ENCODE data around the gene ACTL8.

ACTL8 gene

GRCh38 chr1:17828991-17829390 lies 73.9 kb downstream of the ACTL8 start:
- no peak for DNase-seq (ENCODE audit: low spot score in 2 of 2)
- ATAC-seq (replicated peaks; ENCODE audit: extremely low read depth, poor library complexity, severe bottlenecking) = no peak
- H3K27me3 Mint-ChIP-seq = peaks cover 92% of the 10 kb centered on the region
- H3K36me3 Mint-ChIP-seq (ENCODE audit: insufficient read depth) = no peaks in the 10 kb centered on the region
- no peak overlapping the region for H3K4me3 Mint-ChIP-seq
- no peak overlapping the region for H3K27ac Mint-ChIP-seq (ENCODE audit: low read depth)
- H3K9me3 Mint-ChIP-seq = no peaks in the 10 kb centered on the region
- no peaks in the 10 kb centered on the region for H3K4me1 Mint-ChIP-seq

- Mint-ChIP-seq H3K9me3 (no peaks in the 10 kb centered on the region), H3K27me3 (peaks cover 90% of the 10 kb centered on the region), H3K27ac (ENCODE audit: low read depth) (no peak overlapping the region), H3K4me1 (no peaks in the 10 kb centered on the region), H3K36me3 (ENCODE audit: insufficient read depth) (no peaks in the 10 kb centered on the region), H3K4me3 (no peak overlapping the region)
- ATAC-seq (replicated peaks; ENCODE audit: extremely low read depth, poor library complexity, severe bottlenecking) = no peak
- DNase-seq (ENCODE audit: low spot score in 2 of 2) = no peak
Observed at GRCh38 chr1:17829579-17829978, 74.4 kb downstream of the ACTL8 start.

- Mint-ChIP-seq H3K4me1 (no peaks in the 10 kb centered on the region), H3K4me3 (no peak overlapping the region), H3K36me3 (ENCODE audit: insufficient read depth) (no peaks in the 10 kb centered on the region), H3K27ac (ENCODE audit: low read depth) (no peak overlapping the region), H3K27me3 (peaks cover 91% of the 10 kb centered on the region), H3K9me3 (no peaks in the 10 kb centered on the region)
- DNase-seq (ENCODE audit: low spot score in 2 of 2) (no peak), ATAC-seq (replicated peaks; ENCODE audit: extremely low read depth, poor library complexity, severe bottlenecking) (no peak)
Observed at GRCh38 chr1:17831597-17831996, 76.5 kb downstream of the ACTL8 start.

- Mint-ChIP-seq H3K27ac (ENCODE audit: low read depth) (no peak overlapping the region), H3K4me3 (no peak overlapping the region), H3K36me3 (ENCODE audit: insufficient read depth) (no peaks in the 10 kb centered on the region), H3K27me3 (peaks cover 68% of the 10 kb centered on the region), H3K9me3 (no peaks in the 10 kb centered on the region), H3K4me1 (no peaks in the 10 kb centered on the region)
- ATAC-seq (replicated peaks; ENCODE audit: extremely low read depth, poor library complexity, severe bottlenecking) = no peak
- DNase-seq (ENCODE audit: low spot score in 2 of 2) = no peak
Observed at GRCh38 chr1:17833661-17834501, 78.7 kb downstream of the ACTL8 start.

- Mint-ChIP-seq H3K4me3 (no peak overlapping the region), H3K9me3 (no peaks in the 10 kb centered on the region), H3K36me3 (ENCODE audit: insufficient read depth) (no peaks in the 10 kb centered on the region), H3K27ac (ENCODE audit: low read depth) (no peak overlapping the region), H3K4me1 (no peaks in the 10 kb centered on the region), H3K27me3 (peaks cover 61% of the 10 kb centered on the region)
- ATAC-seq (replicated peaks; ENCODE audit: extremely low read depth, poor library complexity, severe bottlenecking) (no peak), DNase-seq (ENCODE audit: low spot score in 2 of 2) (no peak)
Observed at GRCh38 chr1:17834561-17835100, 79.5 kb downstream of the ACTL8 start.

GRCh38 chr1:17837233-17838030 lies 82.3 kb downstream of the ACTL8 start:
- Mint-ChIP-seq H3K36me3 (ENCODE audit: insufficient read depth) (no peaks in the 10 kb centered on the region), H3K27ac (ENCODE audit: low read depth) (no peak overlapping the region), H3K9me3 (no peaks in the 10 kb centered on the region), H3K4me1 (no peaks in the 10 kb centered on the region), H3K4me3 (no peak overlapping the region), H3K27me3 (peaks cover 47% of the 10 kb centered on the region)
- no peak for DNase-seq (ENCODE audit: low spot score in 2 of 2)
- ATAC-seq (replicated peaks; ENCODE audit: extremely low read depth, poor library complexity, severe bottlenecking) = no peak

GRCh38 chr1:17839641-17840196 lies 84.6 kb downstream of the ACTL8 start:
- no peaks in the 10 kb centered on the region for H3K36me3 Mint-ChIP-seq (ENCODE audit: insufficient read depth)
- H3K27ac Mint-ChIP-seq (ENCODE audit: low read depth) = no peak overlapping the region
- ATAC-seq (replicated peaks; ENCODE audit: extremely low read depth, poor library complexity, severe bottlenecking) = no peak
- DNase-seq (ENCODE audit: low spot score in 2 of 2) = no peak
- no peak overlapping the region for H3K4me3 Mint-ChIP-seq
- H3K9me3 Mint-ChIP-seq = no peaks in the 10 kb centered on the region
- H3K27me3 Mint-ChIP-seq = peaks cover 47% of the 10 kb centered on the region
- no peaks in the 10 kb centered on the region for H3K4me1 Mint-ChIP-seq

- no peak overlapping the region for H3K27ac Mint-ChIP-seq (ENCODE audit: low read depth)
- H3K36me3 Mint-ChIP-seq (ENCODE audit: insufficient read depth) = no peaks in the 10 kb centered on the region
- peaks cover 39% of the 10 kb centered on the region for H3K27me3 Mint-ChIP-seq
- H3K4me1 Mint-ChIP-seq = no peaks in the 10 kb centered on the region
- no peak for DNase-seq (ENCODE audit: low spot score in 2 of 2)
- no peaks in the 10 kb centered on the region for H3K9me3 Mint-ChIP-seq
- no peak overlapping the region for H3K4me3 Mint-ChIP-seq
- no peak for ATAC-seq (replicated peaks; ENCODE audit: extremely low read depth, poor library complexity, severe bottlenecking)
Observed at GRCh38 chr1:17841944-17842343, 86.8 kb downstream of the ACTL8 start.

- no peaks in the 10 kb centered on the region for H3K9me3 Mint-ChIP-seq
- no peak overlapping the region for H3K4me3 Mint-ChIP-seq
- peaks cover 41% of the 10 kb centered on the region for H3K27me3 Mint-ChIP-seq
- DNase-seq (ENCODE audit: low spot score in 2 of 2) = no peak
- no peaks in the 10 kb centered on the region for H3K4me1 Mint-ChIP-seq
- no peak overlapping the region for H3K27ac Mint-ChIP-seq (ENCODE audit: low read depth)
- H3K36me3 Mint-ChIP-seq (ENCODE audit: insufficient read depth) = no peaks in the 10 kb centered on the region
- no peak for ATAC-seq (replicated peaks; ENCODE audit: extremely low read depth, poor library complexity, severe bottlenecking)
Observed at GRCh38 chr1:17842686-17843085, 87.6 kb downstream of the ACTL8 start.

- no peak for DNase-seq (ENCODE audit: low spot score in 2 of 2)
- H3K27ac Mint-ChIP-seq (ENCODE audit: low read depth) = no peak overlapping the region
- no peaks in the 10 kb centered on the region for H3K4me1 Mint-ChIP-seq
- ATAC-seq (replicated peaks; ENCODE audit: extremely low read depth, poor library complexity, severe bottlenecking) = no peak
- H3K36me3 Mint-ChIP-seq (ENCODE audit: insufficient read depth) = no peaks in the 10 kb centered on the region
- no peak overlapping the region for H3K4me3 Mint-ChIP-seq
- H3K9me3 Mint-ChIP-seq = no peaks in the 10 kb centered on the region
- H3K27me3 Mint-ChIP-seq = peaks cover 41% of the 10 kb centered on the region
Observed at GRCh38 chr1:17844185-17844826, 89.2 kb downstream of the ACTL8 start.

GRCh38 chr1:17845583-17845982 lies 90.5 kb downstream of the ACTL8 start:
- ATAC-seq (replicated peaks; ENCODE audit: extremely low read depth, poor library complexity, severe bottlenecking) = no peak
- H3K36me3 Mint-ChIP-seq (ENCODE audit: insufficient read depth) = no peaks in the 10 kb centered on the region

GRCh38 chr1:17846341-17846740 lies 91.2 kb downstream of the ACTL8 start:
- no peak for ATAC-seq (replicated peaks; ENCODE audit: extremely low read depth, poor library complexity, severe bottlenecking)
- no peaks in the 10 kb centered on the region for H3K9me3 Mint-ChIP-seq
- DNase-seq (ENCODE audit: low spot score in 2 of 2) = no peak
- peaks cover 38% of the 10 kb centered on the region for H3K27me3 Mint-ChIP-seq
- no peaks in the 10 kb centered on the region for H3K36me3 Mint-ChIP-seq (ENCODE audit: insufficient read depth)
- H3K27ac Mint-ChIP-seq (ENCODE audit: low read depth) = no peak overlapping the region
- no peak overlapping the region for H3K4me3 Mint-ChIP-seq
- no peaks in the 10 kb centered on the region for H3K4me1 Mint-ChIP-seq

More at GRCh38 chr1:17845583-17845982, 90.5 kb downstream of the ACTL8 start:
- Mint-ChIP-seq H3K27me3 (peaks cover 41% of the 10 kb centered on the region), H3K4me3 (no peak overlapping the region), H3K9me3 (no peaks in the 10 kb centered on the region), H3K27ac (ENCODE audit: low read depth) (no peak overlapping the region), H3K4me1 (no peaks in the 10 kb centered on the region)
- DNase-seq (ENCODE audit: low spot score in 2 of 2) = no peak

Measured in central memory CD8-positive, alpha-beta T cell (primary cell).